Measurements from ENCODE around the gene ZMYND10.

The ZMYND10 gene

DNA sequence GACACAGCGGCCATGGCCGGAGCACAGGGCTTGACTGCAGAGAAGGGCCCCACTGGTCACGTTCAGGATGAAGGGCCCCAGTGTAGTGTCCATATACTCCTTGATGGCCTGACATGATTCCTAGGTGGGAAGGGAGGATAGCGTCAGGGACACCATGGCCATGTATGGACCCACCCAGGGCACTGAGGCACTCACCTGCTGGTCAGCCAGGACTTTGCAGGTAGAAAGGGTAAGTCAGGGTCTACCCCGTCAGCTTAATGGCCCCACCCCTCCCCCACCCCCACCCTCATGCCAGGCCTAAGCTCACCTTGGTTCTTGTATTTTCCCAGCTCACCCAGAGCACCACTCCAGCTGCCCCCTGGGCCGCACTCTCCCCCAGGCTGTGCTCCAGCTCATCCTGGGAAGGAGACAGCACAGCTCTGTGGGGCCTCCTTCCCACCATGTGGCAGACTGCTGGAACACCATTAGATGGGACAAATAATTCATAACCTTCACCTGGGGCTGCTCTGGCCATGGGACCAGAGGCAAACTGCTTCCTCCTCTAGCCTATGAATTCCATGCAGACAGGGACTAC lies 44.8 kb downstream of the ZMYND10 start:
- DNase-seq: no peak

DNA sequence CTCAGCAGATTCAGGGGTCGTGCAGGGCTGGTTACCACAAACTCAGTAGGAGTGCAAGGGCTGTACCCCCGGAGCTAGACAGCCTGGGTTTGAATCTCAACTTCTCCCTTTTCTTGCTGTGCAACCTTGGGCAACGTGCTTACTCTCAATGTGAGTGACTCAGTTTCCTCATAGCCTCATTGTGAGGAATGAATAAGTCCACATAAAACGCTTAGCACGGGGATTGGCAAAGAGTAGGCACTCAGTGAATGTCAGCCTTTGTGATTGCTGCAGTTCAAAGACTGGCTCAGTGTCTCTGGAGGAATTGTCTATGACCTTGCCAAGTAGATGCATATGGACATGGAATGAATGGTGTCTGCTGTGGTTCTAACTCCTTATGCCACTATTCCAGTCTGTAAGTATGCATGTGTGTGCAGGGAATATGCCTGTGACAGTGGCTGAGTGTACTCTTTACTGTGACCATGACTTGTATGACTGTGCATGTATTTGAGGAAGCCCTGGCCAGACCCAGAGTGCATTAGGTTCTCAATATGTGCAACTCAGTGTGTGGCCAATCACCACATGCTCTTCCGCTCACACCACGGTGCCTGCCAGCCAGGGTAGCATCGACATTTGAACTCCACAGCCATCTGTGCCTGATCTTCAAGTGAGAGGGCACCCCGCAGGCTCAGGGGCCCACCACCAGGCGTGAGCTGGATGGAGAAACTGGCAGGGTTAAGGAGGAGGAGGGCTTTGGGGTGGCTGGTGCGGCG lies 45.4 kb downstream of the ZMYND10 start:
- peak; percentile 70 for DNase-seq

- DNase-seq: no peak
These were observed 45.9 kb downstream of the ZMYND10 start for GRCh38 chr3:50299638-50299928.

DNA sequence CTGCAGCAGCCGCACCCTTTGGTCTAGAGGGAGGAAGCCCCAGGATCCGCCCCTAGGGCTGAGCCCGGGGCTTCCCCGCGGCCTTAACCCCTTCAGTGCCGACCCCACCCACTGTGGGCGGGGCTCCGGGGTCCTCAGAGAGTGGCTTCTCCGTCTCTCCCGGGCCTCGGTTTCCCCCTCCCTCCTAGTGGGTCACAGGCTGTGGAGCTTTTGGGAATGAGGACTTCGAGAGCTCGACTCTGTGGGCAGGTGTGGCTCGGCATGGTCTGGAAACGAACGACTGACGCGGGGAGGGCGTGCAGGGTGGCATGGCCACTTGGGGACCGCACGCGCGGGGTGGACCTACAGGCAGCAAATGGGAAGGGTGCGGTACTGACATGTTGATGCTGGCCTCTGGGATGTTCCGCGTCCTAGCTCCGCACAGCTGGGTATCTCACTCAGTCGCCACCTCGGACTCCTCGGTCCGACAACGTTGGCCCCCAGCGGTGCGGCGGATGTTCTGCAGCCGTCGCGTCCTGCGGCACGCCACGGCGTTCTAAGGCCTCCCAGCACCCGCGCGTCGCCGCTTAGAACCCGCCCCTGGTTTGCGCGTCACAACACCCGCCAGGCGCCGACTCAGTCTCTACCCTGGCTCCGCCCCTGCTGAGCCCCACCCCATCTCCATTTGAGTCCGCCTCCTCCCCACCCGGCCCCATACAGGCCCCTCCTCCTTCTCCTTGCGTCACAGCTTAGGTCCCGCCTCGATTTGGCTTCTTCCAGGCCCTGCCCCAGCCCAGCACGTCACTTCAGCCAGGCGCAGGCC lies 46.5 kb downstream of the ZMYND10 start, which contains the start of the genes HYAL3 and NAA80:
Gene HYAL3 (minus strand): TSS at position 570 of the 802 bp plus-strand sequence. CDS start 3,803 bp downstream, outside the sequence.
Gene NAA80 (minus strand): TSS at position 570 of the 802 bp plus-strand sequence. CDS start 1,942 bp downstream, outside the sequence.
- DNase-seq: peak; percentile 99

DNA sequence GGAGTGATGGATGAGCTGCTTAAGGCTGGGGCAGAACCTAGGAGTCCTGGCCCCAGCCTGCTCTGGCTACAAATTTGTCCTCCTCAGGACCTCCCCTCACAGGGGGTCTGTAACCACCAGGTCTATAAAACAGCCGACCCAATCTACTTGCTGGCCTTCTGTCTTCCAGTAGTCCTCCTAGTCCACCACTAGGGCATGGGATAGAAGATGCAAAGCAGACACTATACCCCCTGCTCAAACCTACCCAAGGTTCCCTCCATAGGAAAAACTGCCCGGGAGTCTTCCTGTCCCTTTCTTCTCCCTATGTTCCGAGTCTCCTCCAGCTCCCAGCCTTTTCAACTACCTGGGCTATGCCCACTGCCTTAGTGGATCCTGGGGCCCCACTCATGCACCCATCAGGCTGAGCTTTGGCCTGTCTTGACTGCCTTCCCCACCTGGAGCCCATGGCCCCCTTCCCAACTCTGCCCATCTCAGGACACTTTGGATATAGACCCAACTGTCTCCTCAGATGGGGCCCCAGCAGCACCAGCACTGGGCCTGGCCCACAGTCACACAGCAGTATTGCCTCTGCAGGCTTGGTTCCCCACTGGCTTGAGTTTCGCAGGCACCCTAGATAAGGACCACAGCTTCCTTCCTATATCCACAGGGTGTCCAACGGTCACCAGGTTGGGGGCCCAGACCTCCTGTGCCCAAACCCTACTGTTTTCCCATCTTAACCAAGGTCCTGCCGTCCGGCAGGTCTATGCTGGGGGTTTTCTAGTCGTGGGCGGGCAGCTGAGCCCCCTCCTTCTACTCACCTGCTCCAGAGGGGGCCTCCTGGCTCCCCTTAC lies 47.4 kb downstream of the ZMYND10 start:
- peak; percentile 53 for DNase-seq

DNA sequence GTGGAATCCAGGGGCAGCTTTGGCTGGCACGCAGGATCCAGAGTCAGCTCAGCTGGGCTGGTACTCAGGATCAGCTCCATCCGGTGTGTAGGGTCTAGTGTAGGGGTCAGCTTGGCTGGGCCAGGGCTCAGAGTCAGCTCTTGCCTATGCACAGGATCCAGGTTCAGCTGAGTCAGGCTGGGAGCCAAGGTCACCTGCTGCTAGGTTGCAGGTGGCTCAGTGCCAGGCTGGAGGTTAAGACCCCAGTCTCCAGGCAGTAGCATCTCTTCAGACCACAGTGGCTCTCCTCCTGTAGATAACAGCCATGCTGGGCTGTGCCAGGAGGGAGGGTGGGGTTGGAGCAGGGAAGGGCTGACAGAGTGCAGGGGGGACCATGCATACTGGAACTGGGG lies 48.2 kb downstream of the ZMYND10 start:
- DNase-seq: peak; percentile 58

- no peak for DNase-seq
These were observed 48.7 kb downstream of the ZMYND10 start for GRCh38 chr3:50296721-50297383.

DNA sequence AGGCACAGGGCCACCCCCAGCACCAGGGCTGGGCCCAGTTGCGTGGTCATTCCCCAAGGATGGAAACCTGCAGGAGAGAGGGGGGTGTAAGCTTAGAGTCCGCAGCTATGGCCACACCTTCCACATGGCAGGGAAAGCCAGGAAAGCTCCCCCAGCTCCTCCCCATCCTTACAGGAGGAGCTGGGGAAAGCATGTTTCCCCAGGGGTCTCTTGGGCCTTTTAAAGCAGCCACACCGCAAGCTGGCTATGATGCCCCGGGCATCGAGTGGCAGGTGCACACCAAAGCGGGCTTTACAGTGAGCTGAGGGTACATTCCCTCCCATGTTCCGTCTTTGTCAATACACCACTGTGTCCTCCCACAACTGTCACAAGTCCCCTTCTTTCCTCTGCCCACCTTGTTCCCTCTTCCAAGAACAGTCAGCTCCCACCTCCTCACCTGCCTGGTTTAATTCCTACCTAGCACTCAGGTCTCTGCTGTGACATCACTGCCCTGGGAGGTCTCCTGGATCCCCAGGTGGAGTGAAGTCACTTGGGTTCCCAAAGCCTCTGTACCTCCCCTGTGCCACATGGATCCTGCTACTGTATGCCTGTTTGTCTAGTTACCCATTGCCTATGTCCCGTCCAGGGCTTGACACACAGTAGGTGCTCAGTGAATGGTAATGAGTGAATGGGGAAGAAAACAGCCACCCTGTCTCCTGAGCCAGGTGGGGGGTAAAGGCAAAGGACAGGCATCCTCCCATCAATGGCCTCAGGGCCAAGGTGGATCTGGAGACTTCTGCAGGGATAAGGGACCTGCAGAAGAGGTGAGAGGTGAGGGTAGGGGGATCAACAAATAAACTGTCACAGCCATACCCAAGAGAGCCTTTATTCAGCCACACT lies 49.7 kb downstream of the ZMYND10 start:
- no peak for DNase-seq

DNA sequence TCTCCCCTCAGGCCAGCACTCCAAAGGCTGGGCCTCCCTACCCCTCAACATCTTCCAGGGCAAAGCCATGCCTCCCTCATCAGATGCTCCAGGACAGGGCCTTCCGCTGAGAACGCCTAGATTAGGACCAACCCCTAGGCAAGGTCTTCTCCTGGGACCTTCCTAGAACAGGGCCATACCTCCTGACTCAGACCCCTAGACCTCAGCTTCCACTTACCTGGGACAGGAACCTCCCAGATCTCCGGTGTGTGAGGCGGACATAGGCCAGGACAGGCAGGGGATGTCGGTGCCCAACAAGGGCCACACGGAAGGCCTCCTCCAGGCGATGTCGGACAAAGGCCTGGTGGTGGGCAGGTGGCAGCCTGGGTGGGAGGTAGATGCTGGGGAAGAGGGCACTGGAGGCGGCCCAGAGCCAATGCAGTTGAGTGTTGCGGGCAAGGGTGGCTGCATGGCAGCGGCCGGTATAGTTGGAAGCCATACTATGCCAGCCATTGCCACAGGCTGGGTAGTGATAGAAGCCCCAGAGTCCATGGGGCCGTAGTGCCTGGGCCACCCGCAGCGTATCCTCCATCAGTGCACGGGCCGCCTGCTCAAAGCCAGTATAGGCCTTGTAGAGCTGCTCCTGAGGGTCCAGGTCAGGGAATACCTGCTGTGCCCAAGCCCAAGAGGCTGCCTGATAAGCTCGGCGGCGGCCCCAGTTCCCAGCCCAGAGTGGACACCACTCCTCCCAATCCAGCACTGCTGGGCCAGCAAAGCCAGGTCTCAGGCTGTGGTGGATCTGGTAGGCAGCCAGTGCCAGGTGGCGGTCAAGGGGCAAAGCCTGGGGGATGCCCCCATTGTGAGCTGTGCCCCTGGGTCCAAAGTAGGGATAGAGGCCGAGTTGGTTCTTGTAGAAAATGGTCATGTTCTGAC lies 50.8 kb downstream of the ZMYND10 start:
- no peak for DNase-seq

- DNase-seq: no peak
These were observed 51.4 kb downstream of the ZMYND10 start for GRCh38 chr3:50294089-50294488.

DNA sequence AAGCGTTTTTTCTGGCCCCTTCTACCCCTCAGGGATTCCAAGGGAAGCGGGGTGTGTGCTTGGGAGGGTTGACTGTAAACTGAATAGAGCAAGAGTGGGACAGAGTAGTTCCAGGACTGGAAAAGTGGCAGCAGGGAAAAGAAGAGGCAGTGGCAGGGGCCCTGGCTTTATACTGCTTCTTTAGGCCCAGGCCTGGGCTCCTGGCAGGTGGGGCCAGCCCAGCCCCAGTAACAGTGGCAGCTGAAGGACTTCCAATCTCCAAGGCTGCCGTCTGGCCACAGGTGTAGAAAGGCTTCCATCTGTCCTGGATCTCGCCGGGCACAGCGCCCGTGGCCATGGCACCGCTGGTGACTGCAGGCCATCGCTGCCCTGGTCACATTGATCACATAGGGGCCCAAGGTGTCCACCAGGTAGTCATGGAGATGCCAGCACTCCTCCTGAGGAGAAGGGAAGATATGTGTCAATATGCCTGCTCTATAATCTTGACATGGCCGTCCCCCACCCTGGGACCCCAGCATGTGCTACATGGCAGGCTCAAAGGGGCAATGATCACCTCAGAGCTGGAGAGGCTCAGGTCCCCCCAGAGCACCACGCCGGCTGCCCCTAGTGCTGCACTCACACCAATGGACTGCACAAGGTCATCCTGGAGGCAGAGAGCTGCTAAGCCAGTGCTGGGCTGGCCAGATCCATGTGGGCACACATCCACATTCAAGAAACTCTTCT lies 52.3 kb downstream of the ZMYND10 start:
- DNase-seq: no peak

GRCh38 chr3:50292159-50293078 lies 53.1 kb downstream of the ZMYND10 start, which contains the start of gene IFRD2:
IFRD2 (minus strand) TSS chr3:50292429; CDS start chr3:50292274, 155 bp downstream.
- peak; percentile 97 for DNase-seq
